Keratinocyte (primary cell): ENCODE results near the gene PRKCH.

Source experiments
- EZH2 ChIP-seq: IDR thresholded peaks from one replicate; pipeline ENCODE4 v1.6.1; 2012; ENCODE audit warnings: inconsistent platforms, mild to moderate bottlenecking, low read length, moderate library complexity
- TF ChIP-seq, protein P1 (sequence below), 3 experiments: IDR thresholded peaks in 1 of 3; conservative IDR thresholded peaks in 1 of 3; optimal IDR thresholded peaks in 1 of 3; 2 replicates in 2 of 3; 3 replicates in 1 of 3; pipeline versions ENCODE3 to v1.5.1; 2011; ENCODE audit warnings: low read length in 3 of 3, mild to moderate bottlenecking in 3 of 3, moderate library complexity in 2 of 3, control low read depth in 1 of 3, inconsistent platforms in 1 of 3; ENCODE audit not compliant: insufficient read depth in 2 of 3; ENCODE audit errors: extremely low read depth in 1 of 3

DNA sequence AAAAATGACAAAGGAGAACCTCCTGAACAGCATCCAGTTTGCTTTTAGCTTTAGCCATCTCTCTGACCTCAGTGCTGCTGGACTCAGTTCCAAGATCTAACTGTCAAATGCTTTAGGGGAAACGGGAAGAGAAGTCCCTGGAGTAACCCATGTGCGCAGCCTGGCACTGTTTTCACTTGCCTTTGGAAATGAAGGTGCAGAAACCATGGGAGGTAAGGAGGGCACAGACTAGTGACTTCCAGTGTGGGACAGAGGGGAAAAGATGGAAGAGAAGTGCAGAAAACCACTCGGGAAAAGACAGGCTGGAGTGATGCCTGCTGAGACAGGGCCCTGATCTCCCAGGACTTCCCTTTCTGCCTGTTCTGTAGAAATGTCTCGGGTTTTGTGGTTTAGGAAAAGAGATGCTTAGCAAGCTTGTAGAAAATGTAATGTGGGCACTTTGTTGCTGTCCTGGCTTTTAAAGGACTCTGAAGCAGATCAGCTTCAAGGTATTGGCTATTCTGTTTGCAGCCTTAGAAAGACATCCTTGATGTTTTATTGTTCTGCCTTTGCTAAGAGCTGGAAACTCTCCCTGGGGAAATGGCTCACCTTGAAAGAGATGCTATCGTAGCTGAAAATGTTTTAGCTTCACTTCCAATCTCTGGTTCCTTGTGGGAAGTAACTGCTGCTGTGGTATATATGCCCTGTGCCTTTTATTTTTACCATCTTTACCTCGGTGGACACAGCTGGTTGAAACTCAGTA is 249.3 kb downstream of the PRKCH start:
- no peak for TF ChIP-seq EZH2
- TF ChIP-seq, protein P1, sequence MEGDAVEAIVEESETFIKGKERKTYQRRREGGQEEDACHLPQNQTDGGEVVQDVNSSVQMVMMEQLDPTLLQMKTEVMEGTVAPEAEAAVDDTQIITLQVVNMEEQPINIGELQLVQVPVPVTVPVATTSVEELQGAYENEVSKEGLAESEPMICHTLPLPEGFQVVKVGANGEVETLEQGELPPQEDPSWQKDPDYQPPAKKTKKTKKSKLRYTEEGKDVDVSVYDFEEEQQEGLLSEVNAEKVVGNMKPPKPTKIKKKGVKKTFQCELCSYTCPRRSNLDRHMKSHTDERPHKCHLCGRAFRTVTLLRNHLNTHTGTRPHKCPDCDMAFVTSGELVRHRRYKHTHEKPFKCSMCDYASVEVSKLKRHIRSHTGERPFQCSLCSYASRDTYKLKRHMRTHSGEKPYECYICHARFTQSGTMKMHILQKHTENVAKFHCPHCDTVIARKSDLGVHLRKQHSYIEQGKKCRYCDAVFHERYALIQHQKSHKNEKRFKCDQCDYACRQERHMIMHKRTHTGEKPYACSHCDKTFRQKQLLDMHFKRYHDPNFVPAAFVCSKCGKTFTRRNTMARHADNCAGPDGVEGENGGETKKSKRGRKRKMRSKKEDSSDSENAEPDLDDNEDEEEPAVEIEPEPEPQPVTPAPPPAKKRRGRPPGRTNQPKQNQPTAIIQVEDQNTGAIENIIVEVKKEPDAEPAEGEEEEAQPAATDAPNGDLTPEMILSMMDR (optimal IDR thresholded peaks at IDR 0.05 in 1 of 3, IDR thresholded peaks at IDR 0.05 in 1 of 3, conservative IDR thresholded peaks at IDR 0.05 in 1 of 3; ENCODE audit: extremely low read depth in 1 of 3, insufficient read depth in 2 of 3, low read length in 3 of 3): no peak
